Measurements from ENCODE around the gene GRIK5. TPM values are rescaled to one million over a fixed set of nuclear protein-coding genes. Genes with fewer than 3 reads are reported as not detected.
"Not testable (repeated sequence)": the region's sequence is repeated elsewhere in the genome, so short reads cannot be mapped to it uniquely, and the experiment has no call there.

Gene GRIK5
- total RNA-seq, 4 donors from 2014 or later: 0.57 to 7.4 (median 0.89) TPM

- no peak overlapping the region for H3K27ac ChIP-seq
- DNase-seq: no peak
- H3K4me3 ChIP-seq: no peak overlapping the region
Observed at GRCh38 chr19:42038666-42039065, 31.3 kb downstream of the GRIK5 start.

DNA sequence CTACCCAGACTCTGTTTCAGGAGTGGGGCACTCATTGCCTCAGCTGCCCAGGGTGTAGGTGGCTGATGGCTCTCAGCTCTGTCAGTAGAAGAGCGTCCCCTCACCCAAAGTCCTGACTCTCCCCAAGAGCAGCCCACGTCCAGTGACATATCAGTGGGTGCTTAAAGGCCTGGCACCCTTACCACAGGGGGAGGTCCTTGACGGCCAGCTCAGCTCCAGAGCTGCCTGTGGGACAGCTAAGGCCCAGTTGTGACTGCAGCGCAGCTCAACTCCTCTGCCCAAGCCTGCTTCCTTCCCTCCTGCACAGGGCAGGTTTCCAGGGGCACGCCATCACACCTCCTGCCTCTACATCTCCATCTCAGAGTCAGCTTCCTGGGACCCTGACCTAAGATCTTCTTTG, 32.4 kb downstream of the GRIK5 start:
- Histone ChIP-seq H3K4me1 (no peaks in the 10 kb centered on the region), H3K36me3 (no peaks in the 10 kb centered on the region)

More at GRCh38 chr19:42038666-42039065, 31.3 kb downstream of the GRIK5 start:
- TF ChIP-seq POLR2A (IDR thresholded peaks at IDR 0.05) (no peak), CTCF (IDR thresholded peaks at IDR 0.05) (no peak)
- no peaks in the 10 kb centered on the region for H3K4me1 ChIP-seq
- no peaks in the 10 kb centered on the region for H3K36me3 ChIP-seq
- H3K27me3 ChIP-seq: no peaks in the 10 kb centered on the region
- H3K9me3 ChIP-seq: no peaks in the 10 kb centered on the region

DNA sequence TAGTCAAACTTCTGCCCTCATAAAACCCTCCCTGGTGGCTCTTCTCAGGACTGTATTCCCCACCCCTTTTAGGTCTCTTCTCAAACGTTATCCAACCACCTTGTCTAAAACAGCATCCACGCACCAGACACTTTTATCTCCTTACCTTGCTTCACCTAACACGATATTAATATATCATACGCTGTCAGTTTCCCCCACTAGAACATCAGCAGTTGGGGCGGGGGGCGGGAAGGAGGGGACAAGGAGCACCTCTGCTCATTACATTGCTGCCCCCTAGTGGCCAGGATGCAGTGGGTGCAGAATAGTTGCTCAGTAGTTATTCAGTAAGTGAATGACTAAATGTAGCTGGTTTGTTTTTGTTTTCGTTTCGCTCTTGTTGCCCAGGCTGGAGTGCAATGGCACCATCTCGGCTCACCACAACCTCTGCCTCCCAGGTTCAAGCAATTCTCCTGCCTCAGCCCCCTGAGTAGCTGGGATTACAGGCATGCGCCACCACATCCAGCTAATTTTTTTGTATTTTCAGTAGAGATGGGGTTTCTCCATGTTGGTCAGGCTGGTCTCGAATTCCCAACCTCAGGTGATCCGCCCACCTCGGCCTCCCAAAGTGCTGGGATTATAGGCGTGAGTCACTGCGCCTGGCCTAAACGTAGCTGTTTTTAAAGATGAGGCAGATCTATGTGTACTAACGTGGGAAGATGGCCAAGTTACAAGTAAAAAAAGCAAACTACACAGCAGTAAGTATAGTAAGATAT, 35.2 kb downstream of the GRIK5 start:
- not testable (repeated sequence) for H3K36me3 ChIP-seq, H3K27ac ChIP-seq, H3K4me1 ChIP-seq, H3K27me3 ChIP-seq, H3K9me3 ChIP-seq
- TF ChIP-seq CTCF (IDR thresholded peaks at IDR 0.05): peak; percentile 53 to 93 (median 68)
- peak in 2 of 3 donors; percentile 62 to 80 for DNase-seq
- H3K4me3 ChIP-seq: peak overlapping the region in 1 of 4 donors; percentile 2

More for the DNA sequence above, 32.4 kb downstream of the GRIK5 start:
- Histone ChIP-seq H3K9me3 (no peaks in the 10 kb centered on the region), H3K27ac (no peak overlapping the region), H3K27me3 (no peaks in the 10 kb centered on the region), H3K4me3 (no peak overlapping the region)
- no peak for TF ChIP-seq POLR2A (IDR thresholded peaks at IDR 0.05)
- no peak for TF ChIP-seq CTCF (IDR thresholded peaks at IDR 0.05)
- no peak for DNase-seq

GRCh38 chr19:42033413-42033812, 36.6 kb downstream of the GRIK5 start:
- no peak overlapping the region for H3K27ac ChIP-seq
- TF ChIP-seq POLR2A (IDR thresholded peaks at IDR 0.05) (no peak), CTCF (IDR thresholded peaks at IDR 0.05) (no peak)

GRCh38 chr19:42032431-42032830, 37.6 kb downstream of the GRIK5 start:
- Histone ChIP-seq H3K9me3 (no peaks in the 10 kb centered on the region), H3K4me3 (no peak overlapping the region), H3K36me3 (no peaks in the 10 kb centered on the region), H3K27ac (no peak overlapping the region), H3K4me1 (peaks cover 0 to 6% (median 0%) of the 10 kb centered on the region in 4 donors), H3K27me3 (no peaks in the 10 kb centered on the region)
- no peak for DNase-seq
- TF ChIP-seq POLR2A (IDR thresholded peaks at IDR 0.05) (no peak), CTCF (IDR thresholded peaks at IDR 0.05) (no peak)

More at GRCh38 chr19:42033413-42033812, 36.6 kb downstream of the GRIK5 start:
- Histone ChIP-seq H3K4me1 (peaks cover 0 to 6% (median 0%) of the 10 kb centered on the region in 4 donors), H3K4me3 (no peak overlapping the region), H3K9me3 (no peaks in the 10 kb centered on the region), H3K27me3 (no peaks in the 10 kb centered on the region), H3K36me3 (no peaks in the 10 kb centered on the region)
- DNase-seq: no peak
